HL-60 (cell line): Measurements from ENCODE around the gene APCDD1.

ENCODE experiments used
- GABPA ChIP-seq: IDR thresholded peaks from 2 replicates; pipeline ENCODE4 v1.6.1; 2012; ENCODE audit warnings: low read depth
- TF ChIP-seq, protein P1 (sequence below): IDR thresholded peaks from 2 replicates; pipeline ENCODE4 v1.6.1; 2012; ENCODE audit warnings: low read depth; ENCODE audit not compliant: insufficient replicate concordance
- TF ChIP-seq, protein P2 (sequence below): IDR thresholded peaks from one replicate; pipeline ENCODE4 v1.5.1; 2011; ENCODE audit warnings: low read length, control low read depth, inconsistent platforms; ENCODE audit not compliant: insufficient read depth

DNA sequence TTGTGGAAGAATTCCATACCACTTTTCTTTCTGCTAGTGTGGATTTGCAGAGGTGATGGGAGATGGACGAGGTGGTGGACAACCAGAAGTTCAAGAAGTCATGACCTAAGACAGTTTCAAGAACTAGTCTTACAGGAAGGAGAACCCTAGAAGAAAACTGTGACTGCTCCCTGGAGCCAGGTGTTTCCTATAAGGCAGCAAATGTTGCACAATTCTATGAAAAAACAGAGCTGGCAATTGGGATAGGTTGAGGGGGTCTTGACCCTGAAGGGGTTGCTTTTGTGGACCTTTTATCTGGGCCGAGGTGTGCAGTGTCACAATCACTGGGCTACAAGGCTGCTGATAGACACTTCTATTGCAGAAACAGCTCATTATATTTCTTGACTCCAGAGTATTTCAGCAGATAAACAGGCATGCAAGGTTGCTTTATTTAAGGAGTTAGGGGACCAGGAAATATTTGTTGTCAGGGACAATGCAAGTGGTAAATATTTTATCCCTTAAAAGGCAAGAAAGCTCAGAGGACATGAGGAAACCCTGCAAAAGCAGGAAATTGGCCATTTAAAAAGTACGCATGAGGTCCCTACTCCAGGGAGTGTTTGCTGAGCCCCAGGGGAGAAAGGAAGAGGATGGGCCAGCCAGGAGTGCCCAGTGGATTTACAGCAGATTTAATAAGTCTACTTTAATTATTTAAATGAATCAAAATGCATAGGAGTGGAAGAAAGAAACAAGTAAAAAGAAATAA lies 22.9 kb downstream of the APCDD1 start:
- TF ChIP-seq, protein P1, sequence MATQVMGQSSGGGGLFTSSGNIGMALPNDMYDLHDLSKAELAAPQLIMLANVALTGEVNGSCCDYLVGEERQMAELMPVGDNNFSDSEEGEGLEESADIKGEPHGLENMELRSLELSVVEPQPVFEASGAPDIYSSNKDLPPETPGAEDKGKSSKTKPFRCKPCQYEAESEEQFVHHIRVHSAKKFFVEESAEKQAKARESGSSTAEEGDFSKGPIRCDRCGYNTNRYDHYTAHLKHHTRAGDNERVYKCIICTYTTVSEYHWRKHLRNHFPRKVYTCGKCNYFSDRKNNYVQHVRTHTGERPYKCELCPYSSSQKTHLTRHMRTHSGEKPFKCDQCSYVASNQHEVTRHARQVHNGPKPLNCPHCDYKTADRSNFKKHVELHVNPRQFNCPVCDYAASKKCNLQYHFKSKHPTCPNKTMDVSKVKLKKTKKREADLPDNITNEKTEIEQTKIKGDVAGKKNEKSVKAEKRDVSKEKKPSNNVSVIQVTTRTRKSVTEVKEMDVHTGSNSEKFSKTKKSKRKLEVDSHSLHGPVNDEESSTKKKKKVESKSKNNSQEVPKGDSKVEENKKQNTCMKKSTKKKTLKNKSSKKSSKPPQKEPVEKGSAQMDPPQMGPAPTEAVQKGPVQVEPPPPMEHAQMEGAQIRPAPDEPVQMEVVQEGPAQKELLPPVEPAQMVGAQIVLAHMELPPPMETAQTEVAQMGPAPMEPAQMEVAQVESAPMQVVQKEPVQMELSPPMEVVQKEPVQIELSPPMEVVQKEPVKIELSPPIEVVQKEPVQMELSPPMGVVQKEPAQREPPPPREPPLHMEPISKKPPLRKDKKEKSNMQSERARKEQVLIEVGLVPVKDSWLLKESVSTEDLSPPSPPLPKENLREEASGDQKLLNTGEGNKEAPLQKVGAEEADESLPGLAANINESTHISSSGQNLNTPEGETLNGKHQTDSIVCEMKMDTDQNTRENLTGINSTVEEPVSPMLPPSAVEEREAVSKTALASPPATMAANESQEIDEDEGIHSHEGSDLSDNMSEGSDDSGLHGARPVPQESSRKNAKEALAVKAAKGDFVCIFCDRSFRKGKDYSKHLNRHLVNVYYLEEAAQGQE = no peak
- TF ChIP-seq, protein P2, sequence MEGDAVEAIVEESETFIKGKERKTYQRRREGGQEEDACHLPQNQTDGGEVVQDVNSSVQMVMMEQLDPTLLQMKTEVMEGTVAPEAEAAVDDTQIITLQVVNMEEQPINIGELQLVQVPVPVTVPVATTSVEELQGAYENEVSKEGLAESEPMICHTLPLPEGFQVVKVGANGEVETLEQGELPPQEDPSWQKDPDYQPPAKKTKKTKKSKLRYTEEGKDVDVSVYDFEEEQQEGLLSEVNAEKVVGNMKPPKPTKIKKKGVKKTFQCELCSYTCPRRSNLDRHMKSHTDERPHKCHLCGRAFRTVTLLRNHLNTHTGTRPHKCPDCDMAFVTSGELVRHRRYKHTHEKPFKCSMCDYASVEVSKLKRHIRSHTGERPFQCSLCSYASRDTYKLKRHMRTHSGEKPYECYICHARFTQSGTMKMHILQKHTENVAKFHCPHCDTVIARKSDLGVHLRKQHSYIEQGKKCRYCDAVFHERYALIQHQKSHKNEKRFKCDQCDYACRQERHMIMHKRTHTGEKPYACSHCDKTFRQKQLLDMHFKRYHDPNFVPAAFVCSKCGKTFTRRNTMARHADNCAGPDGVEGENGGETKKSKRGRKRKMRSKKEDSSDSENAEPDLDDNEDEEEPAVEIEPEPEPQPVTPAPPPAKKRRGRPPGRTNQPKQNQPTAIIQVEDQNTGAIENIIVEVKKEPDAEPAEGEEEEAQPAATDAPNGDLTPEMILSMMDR = no peak
- TF ChIP-seq GABPA = no peak
